ENCODE data around the gene ZNF398. TPM values are rescaled to one million over a fixed set of nuclear protein-coding genes. Genes with fewer than 3 reads are reported as not detected.
"Not testable (repeated sequence)": the region's sequence is repeated elsewhere in the genome, so short reads cannot be mapped to it uniquely, and the experiment has no call there.

Gene ZNF398
- total and polyA plus RNA-seq, 2 of the 13 experiments (the other 11 are each of a cell fraction or from before 2014, with no cell fraction given): 3.0 to 8.9 TPM

DNA sequence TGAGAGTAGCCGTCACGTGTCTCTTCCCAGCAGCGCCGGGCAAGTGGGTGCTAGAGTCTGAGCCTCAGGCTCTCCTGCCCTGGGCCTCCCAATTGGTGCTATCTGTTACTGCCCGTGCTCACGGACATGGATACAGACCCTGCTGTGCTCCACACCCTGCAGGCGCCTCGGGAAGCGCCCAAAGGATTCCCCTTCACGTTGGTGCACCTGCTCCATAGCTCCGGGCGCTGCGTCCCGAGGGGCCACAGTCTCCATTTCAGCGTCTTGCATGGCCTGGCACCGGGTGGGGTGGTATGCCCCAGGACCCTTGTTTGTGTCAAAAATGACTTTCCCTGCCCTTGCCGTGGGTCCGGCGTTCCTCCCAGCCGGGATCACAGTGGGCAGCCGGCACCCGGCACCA, 78.4 kb downstream of the ZNF398 start:
- no peak overlapping the region for H3K9ac ChIP-seq (ENCODE audit: insufficient read depth, low read depth, low read length)
- H3K36me3 ChIP-seq (replicated peaks in 1 of 2; ENCODE audit: control insufficient read depth in 1 of 2, insufficient read depth in 2 of 2, low read length in 2 of 2): peaks cover 7 to 30% of the 10 kb centered on the region in 2 experiments; a peak in 4 of 5 replicates
- no peaks in the 10 kb centered on the region for H3K79me2 ChIP-seq (ENCODE audit: insufficient read depth, low read length)
- H4K20me1 ChIP-seq (ENCODE audit: insufficient read depth, low read length): no peaks in the 10 kb centered on the region
- no peak for ATAC-seq
- WGBS (ENCODE audit: low lambda C conversion rate): over 99% methylated on average over 18 of the region's 22 CpGs
- H3K27me3 ChIP-seq (ENCODE audit: control insufficient read depth in 1 of 2, insufficient read depth in 2 of 2, low read length in 2 of 2): no peaks in the 10 kb centered on the region
- intact Hi-C loops (cut with micrococcal nuclease; ENCODE audit: unreplicated experiment): no loop called here
- in situ Hi-C loops (cut with HindIII; ENCODE audit: extremely low pct_ligation_motif_present, low pct_unique_long_range_greater_than_20kb): no loop called here
- ChIA-PET CTCF (ENCODE audit: low intra/inter-chr PET ratio, low total read pairs) (no interaction called here), POLR2A (no interaction called here)
- H3K4me3 ChIP-seq (replicated peaks in 1 of 3; ENCODE audit: insufficient read depth in 1 of 3, low read depth in 2 of 3, low read length in 3 of 3): no peak overlapping the region
- DNase-seq (ENCODE audit: low spot score): no peak
- H2AFZ ChIP-seq (ENCODE audit: low read length): no peak overlapping the region
- FAIRE-seq: no peak
- TF ChIP-seq, protein P1, sequence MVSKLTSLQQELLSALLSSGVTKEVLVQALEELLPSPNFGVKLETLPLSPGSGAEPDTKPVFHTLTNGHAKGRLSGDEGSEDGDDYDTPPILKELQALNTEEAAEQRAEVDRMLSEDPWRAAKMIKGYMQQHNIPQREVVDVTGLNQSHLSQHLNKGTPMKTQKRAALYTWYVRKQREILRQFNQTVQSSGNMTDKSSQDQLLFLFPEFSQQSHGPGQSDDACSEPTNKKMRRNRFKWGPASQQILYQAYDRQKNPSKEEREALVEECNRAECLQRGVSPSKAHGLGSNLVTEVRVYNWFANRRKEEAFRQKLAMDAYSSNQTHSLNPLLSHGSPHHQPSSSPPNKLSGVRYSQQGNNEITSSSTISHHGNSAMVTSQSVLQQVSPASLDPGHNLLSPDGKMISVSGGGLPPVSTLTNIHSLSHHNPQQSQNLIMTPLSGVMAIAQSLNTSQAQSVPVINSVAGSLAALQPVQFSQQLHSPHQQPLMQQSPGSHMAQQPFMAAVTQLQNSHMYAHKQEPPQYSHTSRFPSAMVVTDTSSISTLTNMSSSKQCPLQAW (CRISPR knock-in tag; IDR thresholded peaks at IDR 0.05): no peak
- TF ChIP-seq AGO2 (optimal IDR thresholded peaks at IDR 0.05; ENCODE audit: low read depth, low read length) (peak; percentile 92), RBM22 (optimal IDR thresholded peaks at IDR 0.05; ENCODE audit: low read length) (peak; percentile 1)
- TF ChIP-seq, protein P2, sequence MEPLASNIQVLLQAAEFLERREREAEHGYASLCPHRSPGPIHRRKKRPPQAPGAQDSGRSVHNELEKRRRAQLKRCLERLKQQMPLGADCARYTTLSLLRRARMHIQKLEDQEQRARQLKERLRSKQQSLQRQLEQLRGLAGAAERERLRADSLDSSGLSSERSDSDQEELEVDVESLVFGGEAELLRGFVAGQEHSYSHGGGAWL (CRISPR knock-in tag; IDR thresholded peaks at IDR 0.05): no peak
- no peaks in the 10 kb centered on the region for H3K9me3 ChIP-seq (ENCODE audit: low read length)
- H3K4me1 ChIP-seq (ENCODE audit: insufficient read depth, low read length): peaks cover 9% of the 10 kb centered on the region
- H3K4me2 ChIP-seq (ENCODE audit: low read depth, low read length): no peak overlapping the region
- no peak overlapping the region for H3K27ac ChIP-seq (ENCODE audit: extremely low read length, insufficient read depth, low read length)
- BruUV-seq (replicated peaks): no TSS peak

DNA sequence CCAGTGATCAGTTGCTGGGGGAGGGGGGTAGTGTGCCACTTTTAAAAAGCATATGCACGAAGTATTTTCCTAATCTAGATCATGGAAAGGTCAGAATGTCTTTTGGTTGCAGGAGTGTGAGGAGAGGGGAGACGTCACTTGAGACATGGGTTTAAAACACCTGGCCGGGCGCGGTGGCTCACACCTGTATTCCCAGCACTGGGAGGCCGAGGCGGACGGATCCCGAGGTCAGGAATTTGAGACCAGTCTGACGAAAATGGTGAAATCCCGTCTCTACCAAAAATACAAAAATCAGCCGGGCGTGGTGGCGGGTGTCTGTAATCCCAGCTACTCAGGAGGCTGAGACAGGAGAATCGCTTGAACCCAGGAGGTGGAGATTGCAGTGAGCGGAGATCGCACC, 79.1 kb downstream of the ZNF398 start:
- H3K79me2 ChIP-seq (ENCODE audit: insufficient read depth, low read length); FAIRE-seq; H3K9me3 ChIP-seq (ENCODE audit: low read length); H2AFZ ChIP-seq (ENCODE audit: low read length); in situ Hi-C loops (cut with HindIII; ENCODE audit: extremely low pct_ligation_motif_present, low pct_unique_long_range_greater_than_20kb); DNase-seq (ENCODE audit: low spot score); H3K4me2 ChIP-seq (ENCODE audit: low read depth, low read length); CTCF ChIA-PET (ENCODE audit: low intra/inter-chr PET ratio, low total read pairs); intact Hi-C loops (cut with micrococcal nuclease; ENCODE audit: unreplicated experiment); ATAC-seq; H3K27me3 ChIP-seq (ENCODE audit: control insufficient read depth in 1 of 2, insufficient read depth in 2 of 2, low read length in 2 of 2); H3K4me1 ChIP-seq (ENCODE audit: insufficient read depth, low read length); H3K27ac ChIP-seq (ENCODE audit: extremely low read length, insufficient read depth, low read length); H4K20me1 ChIP-seq (ENCODE audit: insufficient read depth, low read length); H3K9ac ChIP-seq (ENCODE audit: insufficient read depth, low read depth, low read length); POLR2A ChIA-PET; H3K4me3 ChIP-seq (replicated peaks in 1 of 3; ENCODE audit: insufficient read depth in 1 of 3, low read depth in 2 of 3, low read length in 3 of 3): not testable (repeated sequence)
- H3K36me3 ChIP-seq (replicated peaks in 1 of 2; ENCODE audit: control insufficient read depth in 1 of 2, insufficient read depth in 2 of 2, low read length in 2 of 2): peaks cover 5 to 27% of the 10 kb centered on the region in 2 experiments; a peak in 4 of 5 replicates
- BruUV-seq (replicated peaks): TSS peak; percentile 31
- WGBS (ENCODE audit: low lambda C conversion rate): 93% methylated on average over 17 of the region's 17 CpGs
